Body of pancreas (tissue), 4 donors: Measurements from ENCODE around the gene WSB1.

Experiments
- POLR2A ChIP-seq, 3 donors: fragments of 450-650 bp; IDR thresholded peaks; one replicate each; pipeline ENCODE4 v1.6.1; 2016; ENCODE audit warnings: antibody characterized with exemption in 3 of 3, mild to moderate bottlenecking in 2 of 3
- TF ChIP-seq, protein P1 (sequence below), 7 experiments: fragments of 450-650 bp in 4 of 7; fragments of 200-600 bp in 3 of 7; sonication (generic) in 3 of 7; IDR thresholded peaks; one replicate each; pipeline ENCODE4 v1.5.1; 2016 to 2019; ENCODE audit warnings: antibody characterized with exemption in 7 of 7

DNA sequence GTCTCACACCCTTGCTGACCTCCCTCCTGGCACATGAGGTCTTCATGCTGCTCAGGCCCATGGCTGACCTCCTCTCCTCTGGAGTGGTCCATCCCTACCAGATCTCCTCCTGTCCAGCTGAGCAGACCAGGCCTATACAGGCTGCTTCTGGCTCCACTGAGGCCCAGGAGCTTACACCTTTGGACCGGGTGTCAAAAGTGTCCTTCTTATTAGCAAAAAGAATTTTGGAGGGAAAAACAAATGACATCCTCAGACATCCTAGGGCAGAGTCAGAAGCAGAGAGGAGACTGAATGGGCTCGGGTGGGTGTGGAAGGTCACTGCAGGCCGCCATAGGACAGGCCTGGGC lies 38.1 kb downstream of the WSB1 start:
- TF ChIP-seq, protein P1, sequence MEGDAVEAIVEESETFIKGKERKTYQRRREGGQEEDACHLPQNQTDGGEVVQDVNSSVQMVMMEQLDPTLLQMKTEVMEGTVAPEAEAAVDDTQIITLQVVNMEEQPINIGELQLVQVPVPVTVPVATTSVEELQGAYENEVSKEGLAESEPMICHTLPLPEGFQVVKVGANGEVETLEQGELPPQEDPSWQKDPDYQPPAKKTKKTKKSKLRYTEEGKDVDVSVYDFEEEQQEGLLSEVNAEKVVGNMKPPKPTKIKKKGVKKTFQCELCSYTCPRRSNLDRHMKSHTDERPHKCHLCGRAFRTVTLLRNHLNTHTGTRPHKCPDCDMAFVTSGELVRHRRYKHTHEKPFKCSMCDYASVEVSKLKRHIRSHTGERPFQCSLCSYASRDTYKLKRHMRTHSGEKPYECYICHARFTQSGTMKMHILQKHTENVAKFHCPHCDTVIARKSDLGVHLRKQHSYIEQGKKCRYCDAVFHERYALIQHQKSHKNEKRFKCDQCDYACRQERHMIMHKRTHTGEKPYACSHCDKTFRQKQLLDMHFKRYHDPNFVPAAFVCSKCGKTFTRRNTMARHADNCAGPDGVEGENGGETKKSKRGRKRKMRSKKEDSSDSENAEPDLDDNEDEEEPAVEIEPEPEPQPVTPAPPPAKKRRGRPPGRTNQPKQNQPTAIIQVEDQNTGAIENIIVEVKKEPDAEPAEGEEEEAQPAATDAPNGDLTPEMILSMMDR (IDR thresholded peaks at IDR 0.05): no peak
- TF ChIP-seq POLR2A (IDR thresholded peaks at IDR 0.05): no peak
